GM18519 (cell line): ENCODE data around the gene CABP2.
"Not testable (repeated sequence)": the region's sequence is repeated elsewhere in the genome, so short reads cannot be mapped to it uniquely, and the experiment has no call there.

Experiments used
- ATAC-seq: cut with Tn5 transposase; IDR thresholded peaks from one replicate; pipeline ENCODE4 v1.9.1; 2021; ENCODE audit warnings: mild to moderate bottlenecking, moderate library complexity; ENCODE audit not compliant: unreplicated experiment, low FRiP score

The CABP2 gene

GRCh38 chr11:67522844-67523555 is at the start of gene CABP2:
CABP2 (minus strand) TSS chr11:67523446; CDS start chr11:67523326, 120 bp downstream.
- ATAC-seq = no peak

GRCh38 chr11:67572747-67573419 is 49.6 kb upstream of the CABP2 start:
- ATAC-seq = no peak

GRCh38 chr11:67572305-67572704 is 49.1 kb upstream of the CABP2 start:
- no peak for ATAC-seq

GRCh38 chr11:67571443-67571842 is 48.2 kb upstream of the CABP2 start:
- ATAC-seq = no peak

GRCh38 chr11:67564230-67564629 is 41.0 kb upstream of the CABP2 start:
- ATAC-seq = no peak

GRCh38 chr11:67563705-67564114 is 40.5 kb upstream of the CABP2 start:
- ATAC-seq = not testable (repeated sequence)

GRCh38 chr11:67562963-67563704 is 39.9 kb upstream of the CABP2 start:
- ATAC-seq = no peak

GRCh38 chr11:67561971-67562619 is 38.8 kb upstream of the CABP2 start:
- no peak for ATAC-seq

GRCh38 chr11:67558084-67558772 is 35.0 kb upstream of the CABP2 start:
- no peak for ATAC-seq

- ATAC-seq = no peak
These were observed 33.0 kb upstream of the CABP2 start for GRCh38 chr11:67556244-67556643.

- ATAC-seq = not testable (repeated sequence)
These were observed 28.5 kb upstream of the CABP2 start for GRCh38 chr11:67551697-67552096.

- no peak for ATAC-seq
These were observed 27.9 kb upstream of the CABP2 start for GRCh38 chr11:67551127-67551526.

GRCh38 chr11:67548555-67549110 is 25.4 kb upstream of the CABP2 start:
- no peak for ATAC-seq

GRCh38 chr11:67548112-67548511 is 24.9 kb upstream of the CABP2 start:
- ATAC-seq = not testable (repeated sequence)

GRCh38 chr11:67545280-67545679 is 22.0 kb upstream of the CABP2 start:
- ATAC-seq = no peak

GRCh38 chr11:67544616-67545242 is 21.5 kb upstream of the CABP2 start:
- ATAC-seq = no peak

- ATAC-seq = no peak
These were observed 20.3 kb upstream of the CABP2 start for GRCh38 chr11:67543585-67543984.

- no peak for ATAC-seq
These were observed 19.7 kb upstream of the CABP2 start for GRCh38 chr11:67542971-67543370.

GRCh38 chr11:67542169-67542568 is 18.9 kb upstream of the CABP2 start:
- ATAC-seq = no peak

- no peak for ATAC-seq
These were observed 18.0 kb upstream of the CABP2 start for GRCh38 chr11:67541198-67541597.
